ENCODE measurements around the gene DDO.

Gene DDO

GRCh38 chr6:110419028-110419739 lies 3.8 kb upstream of the DDO start:
- no peak for DNase-seq (ENCODE audit: low read depth in 2 of 2)

- DNase-seq (ENCODE audit: low read depth in 2 of 2): no peak
Measured at GRCh38 chr6:110418594-110418993, 3.2 kb upstream of the DDO start.

GRCh38 chr6:110414669-110415068 lies 706 bp downstream of the DDO start:
- no peak for DNase-seq (ENCODE audit: low read depth in 2 of 2)

- no peak for DNase-seq (ENCODE audit: low read depth in 2 of 2)
Measured at GRCh38 chr6:110412360-110412759, 3.0 kb downstream of the DDO start.

GRCh38 chr6:110410511-110410910 lies 4.9 kb downstream of the DDO start:
- no peak for DNase-seq (ENCODE audit: low read depth in 2 of 2)

GRCh38 chr6:110409794-110410193 lies 5.6 kb downstream of the DDO start:
- no peak for DNase-seq (ENCODE audit: low read depth in 2 of 2)

GRCh38 chr6:110408901-110409300 lies 6.5 kb downstream of the DDO start:
- DNase-seq (ENCODE audit: low read depth in 2 of 2): no peak

- no peak for DNase-seq (ENCODE audit: low read depth in 2 of 2)
Measured at GRCh38 chr6:110404607-110405006, 10.8 kb downstream of the DDO start.

GRCh38 chr6:110401585-110402176 lies 13.7 kb downstream of the DDO start:
- DNase-seq (ENCODE audit: low read depth in 2 of 2): no peak

GRCh38 chr6:110400208-110400607 lies 15.2 kb downstream of the DDO start:
- DNase-seq (ENCODE audit: low read depth in 2 of 2): no peak

- no peak for DNase-seq (ENCODE audit: low read depth in 2 of 2)
Measured at GRCh38 chr6:110399219-110400071, 15.9 kb downstream of the DDO start.

- DNase-seq (ENCODE audit: low read depth in 2 of 2): no peak
Measured at GRCh38 chr6:110398778-110399177, 16.6 kb downstream of the DDO start.

- DNase-seq (ENCODE audit: low read depth in 2 of 2): no peak
Measured at GRCh38 chr6:110395221-110395620, 20.2 kb downstream of the DDO start.

GRCh38 chr6:110394409-110394808 lies 21.0 kb downstream of the DDO start:
- DNase-seq (ENCODE audit: low read depth in 2 of 2): no peak

GRCh38 chr6:110392727-110393126 lies 22.6 kb downstream of the DDO start:
- no peak for DNase-seq (ENCODE audit: low read depth in 2 of 2)

GRCh38 chr6:110390404-110390803 lies 25.0 kb downstream of the DDO start:
- DNase-seq (ENCODE audit: low read depth in 2 of 2): no peak

GRCh38 chr6:110389689-110390382 lies 25.5 kb downstream of the DDO start:
- no peak for DNase-seq (ENCODE audit: low read depth in 2 of 2)

- no peak for DNase-seq (ENCODE audit: low read depth in 2 of 2)
Measured at GRCh38 chr6:110387986-110388385, 27.4 kb downstream of the DDO start.

GRCh38 chr6:110385458-110385863 lies 29.9 kb downstream of the DDO start:
- DNase-seq (ENCODE audit: low read depth in 2 of 2): no peak

- DNase-seq (ENCODE audit: low read depth in 2 of 2): no peak
Measured at GRCh38 chr6:110378552-110378951, 36.8 kb downstream of the DDO start.

- no peak for DNase-seq (ENCODE audit: low read depth in 2 of 2)
Measured at GRCh38 chr6:110369066-110369465, 46.3 kb downstream of the DDO start.

GRCh38 chr6:110368284-110368683 lies 47.1 kb downstream of the DDO start:
- DNase-seq (ENCODE audit: low read depth in 2 of 2): no peak
